GM21619 (cell line): ENCODE data around the gene ATP6V0E1.

Experiments
- ATAC-seq: cut with Tn5 transposase; IDR thresholded peaks from one replicate; pipeline ENCODE4 v1.9.1; 2021; ENCODE audit not compliant: unreplicated experiment

The ATP6V0E1 gene

DNA sequence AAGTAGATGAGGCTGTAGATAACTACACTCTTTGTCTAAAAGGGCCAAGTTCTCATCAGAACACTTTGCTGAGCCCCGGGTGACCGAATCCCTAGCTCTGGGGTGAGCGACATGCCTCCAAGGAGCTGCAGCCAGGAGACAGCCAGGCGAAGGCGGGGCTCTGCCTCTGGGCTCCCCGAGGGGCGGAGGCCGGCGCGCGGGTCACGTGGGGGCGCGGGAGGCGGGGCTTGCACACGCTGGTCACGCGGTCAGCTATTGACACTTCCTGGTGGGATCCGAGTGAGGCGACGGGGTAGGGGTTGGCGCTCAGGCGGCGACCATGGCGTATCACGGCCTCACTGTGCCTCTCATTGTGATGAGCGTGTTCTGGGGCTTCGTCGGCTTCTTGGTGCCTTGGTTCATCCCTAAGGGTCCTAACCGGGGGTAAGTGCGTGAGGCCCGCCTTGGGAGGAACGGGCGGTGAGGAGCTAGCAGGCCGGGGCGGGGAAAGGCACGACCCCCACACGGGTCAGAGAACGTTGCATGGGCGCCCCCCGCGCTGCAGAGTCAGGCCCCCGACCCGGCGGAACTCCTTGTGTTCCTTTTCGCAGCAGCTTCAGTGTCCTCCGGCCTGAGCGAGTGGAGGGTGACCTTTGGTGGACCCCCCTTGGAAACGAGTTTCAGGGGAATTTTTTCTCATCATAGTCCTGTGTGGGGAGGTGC, at the start of gene ATP6V0E1:
Gene ATP6V0E1 (plus strand): TSS at position 230 of the 702 bp plus-strand sequence. CDS start 90 bp downstream, at position 320.
- ATAC-seq, result peak; percentile 90

DNA sequence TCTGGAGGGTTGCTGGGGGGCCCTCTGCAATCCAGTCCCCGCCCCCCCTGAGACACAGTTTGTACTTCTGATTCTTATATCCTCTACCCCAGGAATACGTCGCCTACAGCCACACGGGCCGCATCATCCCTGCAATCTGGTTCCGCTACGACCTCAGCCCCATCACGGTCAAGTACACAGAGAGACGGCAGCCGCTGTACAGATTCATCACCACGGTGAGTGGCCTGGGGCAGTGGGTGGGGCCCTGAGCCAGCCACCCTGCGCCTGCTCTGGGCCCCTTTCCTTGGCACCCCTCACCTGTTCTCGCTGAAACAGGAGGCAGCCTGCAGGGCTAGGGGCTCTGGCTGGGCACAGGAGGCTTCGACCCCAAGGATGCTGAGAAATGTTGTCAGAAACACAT, 48.5 kb upstream of the ATP6V0E1 start:
- ATAC-seq, result no peak

DNA sequence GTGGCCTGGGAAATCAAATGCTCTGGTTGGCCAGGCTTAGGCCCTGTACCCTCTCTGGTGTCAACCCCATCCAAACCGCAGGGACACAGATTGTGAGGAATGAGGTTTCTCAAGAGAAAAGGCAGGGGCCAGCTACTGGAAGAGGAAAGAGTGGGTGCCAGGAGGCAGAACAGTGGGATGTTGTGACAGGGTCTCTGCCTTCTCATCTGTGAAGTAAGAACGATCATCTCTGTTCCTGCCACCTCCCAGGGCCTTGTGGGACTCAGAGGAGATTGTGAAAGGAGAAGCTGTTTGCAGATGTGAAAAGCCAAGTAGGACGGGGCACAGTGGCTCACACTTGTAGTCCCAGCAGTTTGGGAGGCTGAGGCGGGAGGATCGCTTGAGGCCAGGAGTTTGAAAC, 47.2 kb upstream of the ATP6V0E1 start:
- no peak for ATAC-seq

DNA sequence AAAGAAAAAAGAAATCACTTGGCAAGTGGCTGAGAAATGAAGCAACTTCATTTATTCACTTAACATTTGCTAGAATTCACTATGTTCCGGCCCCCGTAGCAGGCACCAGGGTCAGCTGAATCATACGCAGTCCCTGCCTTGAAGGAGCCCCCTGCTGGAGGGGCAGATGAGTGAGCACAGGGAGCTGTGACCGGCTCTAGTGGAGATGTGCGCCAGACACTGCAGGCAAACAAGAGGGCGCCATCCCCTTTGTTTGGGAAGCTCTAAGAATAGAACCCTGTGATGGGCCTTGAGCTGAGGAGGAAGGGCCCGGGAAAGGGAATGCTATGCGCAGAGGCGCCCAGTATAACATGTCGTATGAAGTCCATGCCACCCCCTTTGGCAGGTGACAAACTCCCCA, 44.5 kb upstream of the ATP6V0E1 start:
- no peak for ATAC-seq

DNA sequence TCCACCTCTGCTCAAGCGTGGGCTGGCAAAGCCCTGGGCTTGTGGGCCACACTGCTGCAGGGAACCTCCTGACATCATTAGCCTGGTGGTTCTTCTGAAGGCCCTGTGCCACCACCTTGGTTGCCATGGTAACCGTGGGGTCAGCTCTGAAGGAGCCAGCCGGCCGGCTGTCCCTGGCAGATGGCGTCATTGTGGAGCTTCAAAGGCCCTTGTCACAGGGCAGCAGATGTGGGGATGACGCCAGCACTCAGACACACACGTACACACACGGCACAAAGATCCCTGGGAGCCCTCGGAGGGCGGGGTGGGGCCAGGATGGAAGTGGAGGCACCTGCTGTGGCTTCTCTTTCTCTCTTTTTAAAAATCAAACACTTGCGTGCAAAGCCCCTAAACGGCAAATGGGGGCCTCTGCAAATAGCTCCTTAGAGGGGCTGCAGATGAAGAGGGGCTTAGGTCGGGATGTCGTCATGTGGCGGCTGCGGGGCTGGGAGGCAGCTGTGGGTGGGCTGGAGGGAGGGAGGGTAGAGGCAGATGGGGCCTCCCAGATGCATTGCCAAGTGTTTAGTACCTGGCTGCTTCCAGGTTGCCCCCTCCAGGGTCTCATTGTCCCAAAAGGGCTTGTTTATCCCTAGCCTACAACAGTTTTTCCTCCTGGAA, 43.8 kb upstream of the ATP6V0E1 start:
- ATAC-seq, result no peak

DNA sequence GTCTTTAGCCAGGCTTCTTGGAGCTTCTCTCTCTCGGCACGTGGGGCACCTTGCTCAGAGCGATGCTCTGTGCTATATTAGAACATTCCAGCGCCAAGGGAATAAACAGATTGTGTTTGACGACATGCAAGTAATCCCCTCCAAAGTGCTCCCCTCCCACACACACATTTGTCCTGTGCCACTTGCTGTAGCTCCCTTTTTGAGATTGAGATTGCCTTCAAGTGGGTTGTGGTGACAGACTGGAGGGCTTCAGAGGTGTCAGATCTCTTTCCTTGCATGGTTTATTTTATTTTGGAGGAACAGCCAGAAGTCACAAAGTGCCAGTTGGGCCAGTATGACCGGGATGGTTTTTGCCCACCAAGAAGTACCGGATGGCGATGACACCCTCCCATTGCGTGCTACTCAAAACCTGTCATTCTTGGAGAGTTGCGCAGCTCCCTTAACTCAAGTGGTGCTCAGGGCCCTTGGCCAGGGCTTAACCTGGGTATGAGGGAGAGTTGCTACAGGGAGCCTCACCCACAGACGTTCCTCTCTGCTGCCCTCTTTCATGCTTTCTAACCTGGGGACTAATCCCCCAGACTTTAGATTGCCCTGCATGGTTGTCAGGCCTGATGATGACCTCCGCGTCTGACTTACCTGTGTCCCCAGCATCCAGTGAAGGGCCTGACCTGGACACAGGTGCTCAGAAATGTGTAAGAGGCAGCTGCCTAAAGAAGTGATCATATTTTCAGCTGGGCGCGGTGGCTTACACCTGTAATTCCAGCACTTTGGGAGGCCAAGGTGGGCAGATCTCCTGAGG, 43.1 kb upstream of the ATP6V0E1 start:
- ATAC-seq, result no peak

DNA sequence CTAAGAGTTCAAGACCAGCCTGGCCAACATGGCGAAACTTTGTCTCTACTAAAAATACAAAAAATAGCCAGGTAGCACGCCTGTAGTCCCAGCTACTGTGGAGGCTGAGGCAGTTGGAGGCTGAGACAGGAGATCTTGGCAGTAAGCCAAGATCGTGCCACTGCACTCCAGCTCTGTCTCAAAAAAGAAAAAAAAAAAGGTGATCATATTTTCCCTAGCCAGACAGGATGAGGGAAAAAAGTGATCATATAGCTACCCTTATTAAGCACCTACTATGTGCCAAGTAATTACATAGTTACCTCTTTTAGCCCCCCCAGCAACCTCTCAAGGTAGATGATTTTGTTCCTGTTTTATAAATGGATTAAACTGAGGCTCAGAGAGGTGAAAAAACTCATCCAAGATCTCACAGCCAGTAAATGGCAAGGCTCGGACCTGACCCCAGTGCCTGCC, 42.5 kb upstream of the ATP6V0E1 start:
- ATAC-seq, result no peak

DNA sequence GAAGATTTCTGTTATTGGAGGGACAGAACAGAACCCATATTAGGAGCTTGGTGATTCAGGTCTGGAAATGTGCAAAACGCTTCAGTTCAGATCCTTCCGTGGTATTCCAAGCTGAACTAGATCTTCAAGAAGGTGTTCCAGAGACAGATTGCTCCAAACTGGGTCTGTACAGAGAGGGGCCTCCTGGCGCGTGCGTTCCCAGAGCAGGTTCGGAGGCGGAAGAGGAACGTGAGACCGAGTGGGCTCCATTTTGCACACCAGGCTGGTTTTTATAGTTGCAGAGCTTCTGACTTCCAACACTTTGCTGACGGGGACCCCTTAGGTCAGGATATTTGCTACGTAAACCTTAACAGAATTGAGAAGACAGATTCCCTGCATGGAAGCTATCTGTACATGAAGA, 41.0 kb upstream of the ATP6V0E1 start:
- no peak for ATAC-seq

DNA sequence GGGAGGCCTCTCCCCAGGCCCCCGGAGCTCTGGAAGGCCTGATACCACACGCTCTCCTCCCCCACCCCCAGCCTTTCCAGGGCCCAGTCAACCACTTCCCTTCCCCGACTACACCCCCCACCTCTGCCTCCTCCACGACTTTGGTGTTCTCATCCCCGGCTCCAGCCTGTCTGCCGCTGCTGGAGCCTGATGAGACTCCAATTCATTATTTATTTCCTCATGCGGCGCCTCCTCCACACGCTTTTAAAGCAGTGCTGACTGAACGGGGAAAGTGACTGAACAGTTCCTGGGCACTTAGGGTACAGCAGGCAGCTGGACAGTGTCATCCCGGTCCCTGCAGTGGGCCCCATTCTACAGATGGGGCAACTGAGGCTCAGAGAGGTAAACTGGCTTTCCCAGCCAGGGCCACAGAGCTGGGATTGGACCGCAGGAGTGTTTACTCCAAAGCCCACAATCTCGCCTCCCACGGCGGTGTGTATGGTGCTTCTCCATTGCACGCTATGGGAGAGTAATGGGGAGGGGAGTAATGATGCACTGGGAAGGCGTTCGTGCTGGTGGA, 40.2 kb upstream of the ATP6V0E1 start:
- no peak for ATAC-seq

DNA sequence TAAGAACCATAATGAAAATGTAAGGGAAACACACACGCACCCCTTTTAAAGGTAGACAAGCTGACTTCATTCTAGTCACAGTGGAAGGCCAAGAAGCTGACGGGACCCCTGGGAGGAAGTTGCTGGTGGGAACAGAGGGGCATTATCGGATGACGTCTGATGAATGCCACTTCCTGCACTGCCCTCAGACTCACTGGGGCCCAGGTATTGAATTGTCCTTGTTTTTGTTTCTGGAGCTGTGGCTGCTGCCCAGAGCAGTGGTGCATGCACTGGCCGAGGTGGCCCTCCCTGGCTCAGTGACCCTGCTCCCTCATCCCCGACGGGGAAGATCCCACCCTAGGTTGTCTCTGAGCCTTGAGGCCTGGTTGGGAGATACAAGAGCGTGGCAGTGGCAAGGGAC, 39.7 kb upstream of the ATP6V0E1 start:
- ATAC-seq, result no peak

DNA sequence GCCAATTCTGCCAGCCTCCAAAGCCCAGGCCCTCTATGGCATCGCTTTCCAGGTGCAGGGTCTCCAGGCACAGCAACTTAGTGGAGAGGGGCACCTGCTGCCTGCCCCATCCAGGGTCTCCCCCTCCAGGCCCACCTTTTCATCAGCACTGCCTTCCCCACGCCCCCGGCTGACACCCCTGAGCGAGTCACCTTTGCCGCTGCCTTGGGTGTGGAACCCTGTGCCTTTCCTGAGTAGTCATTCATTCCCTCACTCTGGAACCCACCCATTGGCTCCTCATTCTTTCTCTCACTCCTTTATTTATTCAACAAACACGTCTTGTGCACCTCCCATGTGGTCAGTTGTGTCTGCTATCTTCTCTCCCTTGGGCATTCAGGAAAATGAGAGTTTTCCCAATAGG, 38.8 kb upstream of the ATP6V0E1 start:
- no peak for ATAC-seq

DNA sequence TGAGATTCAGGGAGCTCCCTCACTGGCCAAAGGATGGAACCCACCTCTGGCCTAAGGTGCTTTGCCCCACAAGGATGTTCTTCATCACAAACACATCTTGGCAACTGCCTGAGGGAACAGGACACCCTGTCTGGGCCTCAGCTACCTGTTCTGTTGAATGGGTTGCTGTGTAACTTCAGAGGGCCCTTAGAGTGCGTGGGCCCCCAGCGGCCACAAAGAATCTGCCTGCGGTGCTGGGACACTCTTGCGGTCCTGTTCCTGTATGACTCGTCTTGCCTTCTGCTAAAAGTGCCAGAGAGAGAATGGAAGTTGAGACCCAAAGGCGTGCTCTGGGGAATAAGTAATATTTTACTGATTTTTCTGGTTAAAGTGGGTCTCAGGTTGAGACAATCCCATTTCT, 38.4 kb upstream of the ATP6V0E1 start:
- ATAC-seq, result no peak

DNA sequence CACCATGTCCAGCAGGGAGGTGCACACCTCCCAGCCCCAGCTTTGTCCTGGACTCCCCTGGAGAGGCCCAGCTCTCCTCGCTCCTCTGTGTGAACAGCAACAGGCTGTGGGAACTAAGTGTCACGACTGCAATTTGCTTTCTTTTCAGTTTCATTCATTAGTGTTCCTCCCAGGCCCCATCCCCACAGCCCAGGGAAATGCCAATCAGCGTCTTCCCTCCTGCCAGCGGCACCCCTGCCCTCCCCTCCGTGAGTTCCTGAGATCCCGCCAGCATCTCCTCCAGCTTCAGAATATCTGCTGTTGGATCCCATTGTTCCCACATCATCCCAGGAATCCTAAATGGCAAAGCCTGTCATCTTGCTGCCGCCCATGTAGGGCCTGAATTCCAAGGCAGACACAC, 37.4 kb upstream of the ATP6V0E1 start:
- no peak for ATAC-seq

DNA sequence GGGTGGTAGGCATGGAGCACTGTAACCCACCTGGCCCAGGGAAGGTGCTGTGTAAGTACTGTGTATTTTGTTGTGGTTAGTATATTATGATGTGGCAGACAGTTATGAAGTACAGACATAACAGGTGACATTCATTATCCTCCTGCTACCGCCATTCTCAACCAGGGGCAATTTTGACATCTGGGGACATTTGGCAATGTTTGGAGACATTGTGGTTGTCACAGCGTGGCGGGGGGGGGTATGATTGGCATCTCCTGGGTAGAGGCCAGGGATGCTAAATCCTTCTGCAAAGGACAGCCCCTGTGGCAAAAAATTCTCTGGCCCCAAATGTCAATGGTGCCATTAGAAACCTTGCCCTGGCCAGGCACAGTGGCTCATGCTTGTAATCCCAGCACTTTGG, 34.1 kb upstream of the ATP6V0E1 start:
- no peak for ATAC-seq

DNA sequence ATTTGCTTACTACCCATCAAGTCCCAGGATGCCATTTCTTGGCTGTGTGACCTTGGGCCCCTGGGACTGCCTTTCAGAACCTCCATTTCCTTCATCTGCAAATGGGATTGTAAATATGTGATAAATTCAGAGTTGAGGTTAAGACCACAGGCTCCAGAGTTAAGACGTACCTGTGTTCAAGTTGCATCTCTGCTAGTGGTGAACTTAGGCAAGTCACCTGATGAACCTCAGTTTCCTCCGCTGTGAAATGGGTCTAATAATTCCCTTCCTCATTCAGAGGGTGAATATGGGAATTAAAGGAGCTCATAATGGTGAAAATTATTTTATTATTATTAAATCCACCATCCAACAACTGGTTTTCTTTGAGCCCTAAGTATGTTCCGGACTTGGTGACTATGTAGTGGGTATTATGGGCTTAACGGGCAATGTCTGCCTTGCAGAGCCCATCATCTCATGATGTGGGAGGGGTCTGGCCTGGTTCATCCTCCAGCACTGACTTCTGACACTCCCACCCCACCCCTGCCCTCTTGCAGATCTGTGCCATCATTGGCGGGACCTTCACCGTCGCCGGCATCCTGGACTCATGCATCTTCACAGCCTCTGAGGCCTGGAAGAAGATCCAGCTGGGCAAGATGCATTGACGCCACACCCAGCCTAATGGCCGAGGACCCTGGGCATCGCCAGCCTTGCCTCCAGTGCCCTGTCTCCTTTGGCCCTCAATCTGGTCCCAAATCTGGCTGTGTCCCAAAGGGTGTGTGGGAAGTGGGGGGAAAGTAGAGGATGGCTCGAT, 33.2 kb upstream of the ATP6V0E1 start:
- no peak for ATAC-seq

DNA sequence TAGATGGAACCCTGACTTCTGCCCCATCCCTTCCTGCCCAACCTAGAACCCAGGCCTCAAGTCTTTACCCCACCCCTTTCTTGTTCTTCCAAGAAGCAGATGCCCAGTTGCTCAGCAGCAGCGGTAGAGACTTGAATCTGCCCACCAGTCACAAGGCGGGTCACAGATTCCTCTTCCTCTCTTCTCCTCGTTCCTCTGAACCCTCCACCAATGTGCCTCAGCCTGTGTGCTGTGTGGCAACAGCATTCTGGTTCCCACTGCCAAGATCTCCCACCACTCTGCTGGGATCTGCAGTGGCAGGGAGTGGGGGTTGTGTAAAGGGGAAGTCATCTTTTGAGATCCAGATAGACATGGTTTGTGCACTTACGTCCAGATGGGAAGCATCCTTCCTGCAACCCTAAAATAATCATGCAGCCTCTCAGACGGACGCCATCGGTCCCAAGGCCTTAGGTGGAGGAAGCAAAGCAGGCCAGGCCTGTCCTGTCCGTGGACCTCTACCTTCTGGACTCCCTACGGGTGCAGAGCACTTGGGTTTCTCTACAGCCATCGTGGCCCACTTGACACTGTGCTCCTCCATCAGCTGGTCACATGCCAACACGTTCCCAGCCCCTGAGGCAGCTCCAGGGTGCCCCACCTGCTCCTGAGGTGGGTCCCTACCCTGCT, 32.1 kb upstream of the ATP6V0E1 start:
- no peak for ATAC-seq

DNA sequence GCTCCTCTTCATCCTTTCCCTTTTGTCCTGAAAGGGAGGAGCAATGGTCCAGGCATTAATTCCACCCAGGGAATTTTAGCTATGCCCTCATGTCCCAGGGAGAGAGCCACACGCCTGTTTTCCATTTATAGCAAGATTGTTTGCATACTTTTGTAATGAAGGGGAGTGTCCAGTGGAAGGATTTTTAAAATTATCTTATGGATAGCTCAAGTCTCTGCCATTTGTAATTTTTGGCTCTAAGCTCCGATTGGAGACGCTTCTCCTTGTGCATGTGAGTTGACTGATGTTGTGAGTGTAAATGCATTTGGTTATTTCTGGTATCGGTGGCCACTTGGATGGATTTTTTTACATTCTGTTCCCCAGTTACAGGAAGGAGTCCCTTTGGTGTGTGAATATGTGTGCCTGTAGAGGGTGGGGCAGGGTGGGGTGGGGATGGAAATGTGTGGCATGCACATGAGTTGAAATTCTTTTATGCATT, 31.5 kb upstream of the ATP6V0E1 start:
- ATAC-seq, result no peak

DNA sequence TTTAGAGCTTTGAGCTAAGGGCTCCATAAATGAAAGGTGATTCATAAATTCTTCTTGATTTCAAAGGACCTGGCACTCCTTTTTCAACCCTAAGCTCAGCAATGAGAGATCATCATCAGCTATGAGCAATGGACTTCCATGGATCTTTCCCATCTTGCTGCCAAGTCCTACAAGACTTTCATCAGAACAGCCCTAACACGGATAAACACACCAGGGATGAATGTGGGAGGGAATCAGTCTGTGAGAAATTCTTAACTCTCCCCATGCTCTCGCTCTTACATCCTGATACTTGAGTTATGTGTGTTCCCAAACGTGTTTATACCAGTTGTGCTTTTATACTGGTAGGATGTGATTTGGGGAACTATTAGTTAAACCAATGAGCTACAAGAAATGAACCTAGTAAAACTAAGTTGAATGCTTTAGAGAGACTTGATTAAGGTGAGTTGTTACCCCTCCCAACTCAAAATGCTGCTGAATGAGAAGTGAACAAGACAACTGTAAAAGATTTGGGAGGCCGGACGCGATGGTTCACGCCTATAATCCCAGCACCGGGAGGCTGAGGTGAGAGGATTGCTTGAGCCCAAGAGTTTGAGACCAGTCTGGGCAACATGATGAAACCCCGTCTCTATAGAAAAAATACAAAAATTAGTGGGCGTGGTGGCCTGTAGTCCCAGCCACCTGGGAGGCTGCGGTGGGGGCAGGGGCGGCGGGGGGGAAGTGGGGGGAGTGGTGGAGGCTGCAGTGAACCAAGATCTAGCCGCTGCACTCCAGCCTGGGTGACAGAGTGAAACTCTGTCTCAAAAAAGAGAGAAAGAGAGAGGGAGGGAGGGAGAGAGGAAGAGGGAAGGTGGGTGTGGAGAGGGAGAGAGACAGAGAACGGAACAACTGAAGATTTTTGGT, 29.5 kb upstream of the ATP6V0E1 start:
- ATAC-seq, result no peak

DNA sequence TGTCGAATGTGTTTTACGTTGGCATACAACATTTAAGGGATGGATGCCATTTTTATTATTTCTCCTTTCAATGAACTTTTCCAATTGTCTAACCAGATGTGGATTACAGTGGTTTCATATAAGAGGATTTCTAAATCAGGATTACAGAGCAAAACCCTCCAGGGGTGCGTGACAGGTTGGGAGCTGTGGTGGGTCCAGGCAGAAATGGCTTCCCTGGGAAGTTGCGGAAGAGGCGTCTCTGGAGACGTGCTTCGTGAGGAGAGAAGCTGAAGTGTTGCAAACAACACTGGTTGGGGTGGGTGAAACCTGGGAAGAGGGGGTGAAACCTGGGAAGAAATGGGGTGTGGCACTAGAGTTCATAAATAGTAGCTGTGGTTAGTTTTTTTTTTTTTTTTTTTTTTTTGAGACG, 28.8 kb upstream of the ATP6V0E1 start:
- ATAC-seq, result no peak
